Hepatocyte (in vitro differentiated cells): ENCODE results near the gene CTNNA3.

Experiments
- EZH2 ChIP-seq: fragments of 200-600 bp; sonication (generic); IDR thresholded peaks from 2 replicates; pipeline ENCODE4 v1.6.1; 2016; ENCODE audit warnings: antibody characterized with exemption, mild to moderate bottlenecking, borderline replicate concordance
- EZH2phosphoT487 ChIP-seq: fragments of 200-600 bp; sonication (generic); IDR thresholded peaks from one replicate; pipeline ENCODE4 v1.6.1; 2018; ENCODE audit warnings: antibody characterized with exemption, mild to moderate bottlenecking, low read depth, moderate library complexity; ENCODE audit not compliant: unreplicated experiment, severe bottlenecking
- TF ChIP-seq, protein P1 (sequence below): fragments of 200-600 bp; sonication (generic); IDR thresholded peaks from 2 replicates; pipeline ENCODE4 v1.5.1; 2016; ENCODE audit warnings: antibody characterized with exemption, mild to moderate bottlenecking; ENCODE audit not compliant: poor library complexity

DNA sequence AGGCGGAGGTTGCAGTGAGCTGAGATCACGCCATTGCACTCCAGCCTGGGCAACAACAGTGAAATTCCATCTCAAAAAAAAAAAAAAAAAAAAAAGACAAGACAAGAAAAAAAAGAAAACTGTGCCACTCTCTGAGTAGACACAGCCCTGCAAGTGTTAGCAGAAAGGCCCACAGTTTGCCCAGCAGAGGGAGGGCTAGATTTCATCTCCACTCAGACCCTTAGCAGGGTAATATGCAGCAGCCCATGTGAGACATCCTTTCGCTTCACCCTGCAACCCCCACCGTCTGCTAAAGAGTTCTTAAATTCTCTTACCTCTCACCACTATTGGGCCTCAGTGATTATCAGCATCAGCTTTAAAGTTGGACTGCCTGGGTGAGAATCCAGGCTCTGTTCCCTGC lies 38.2 kb downstream of the CTNNA3 start:
- TF ChIP-seq, protein P1, sequence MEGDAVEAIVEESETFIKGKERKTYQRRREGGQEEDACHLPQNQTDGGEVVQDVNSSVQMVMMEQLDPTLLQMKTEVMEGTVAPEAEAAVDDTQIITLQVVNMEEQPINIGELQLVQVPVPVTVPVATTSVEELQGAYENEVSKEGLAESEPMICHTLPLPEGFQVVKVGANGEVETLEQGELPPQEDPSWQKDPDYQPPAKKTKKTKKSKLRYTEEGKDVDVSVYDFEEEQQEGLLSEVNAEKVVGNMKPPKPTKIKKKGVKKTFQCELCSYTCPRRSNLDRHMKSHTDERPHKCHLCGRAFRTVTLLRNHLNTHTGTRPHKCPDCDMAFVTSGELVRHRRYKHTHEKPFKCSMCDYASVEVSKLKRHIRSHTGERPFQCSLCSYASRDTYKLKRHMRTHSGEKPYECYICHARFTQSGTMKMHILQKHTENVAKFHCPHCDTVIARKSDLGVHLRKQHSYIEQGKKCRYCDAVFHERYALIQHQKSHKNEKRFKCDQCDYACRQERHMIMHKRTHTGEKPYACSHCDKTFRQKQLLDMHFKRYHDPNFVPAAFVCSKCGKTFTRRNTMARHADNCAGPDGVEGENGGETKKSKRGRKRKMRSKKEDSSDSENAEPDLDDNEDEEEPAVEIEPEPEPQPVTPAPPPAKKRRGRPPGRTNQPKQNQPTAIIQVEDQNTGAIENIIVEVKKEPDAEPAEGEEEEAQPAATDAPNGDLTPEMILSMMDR: no peak
- TF ChIP-seq EZH2 (no peak), EZH2phosphoT487 (no peak)
